Measurements from ENCODE around the gene DIS3L2.
A peak's percentile ranks its signal among the peaks of the same experiment; 100 is the strongest.

The DIS3L2 gene

GRCh38 chr2:232141591-232141990 is 180.1 kb downstream of the DIS3L2 start:
- no peak overlapping the region for H3K56ac ChIP-seq (ENCODE audit: low read length)
- H3K27me3 ChIP-seq (ENCODE audit: insufficient read depth, low read length, poor library complexity): no peaks in the 10 kb centered on the region
- WGBS (ENCODE audit: extremely low coverage, insufficient coverage, low lambda C conversion rate): no CpG with 5 or more reads among the region's 1 CpG
- H3K36me3 ChIP-seq (ENCODE audit: control insufficient read depth, insufficient read depth, low read length): no peaks in the 10 kb centered on the region
- DNase-seq: no peak
- no peak overlapping the region for H4K8ac ChIP-seq (ENCODE audit: low read depth, low read length)
- H2BK120ac ChIP-seq (ENCODE audit: low read depth, low read length): no peak overlapping the region
- H3K23ac ChIP-seq (ENCODE audit: low read length): no peak overlapping the region
- no peak overlapping the region for H2BK15ac ChIP-seq (replicated peaks; ENCODE audit: low read depth)
- H3K4me2 ChIP-seq (ENCODE audit: low read length): no peak overlapping the region
- H3K79me1 ChIP-seq (ENCODE audit: low read length): no peaks in the 10 kb centered on the region
- no peak overlapping the region for H3K4me3 ChIP-seq (ENCODE audit: low read length)
- no peaks in the 10 kb centered on the region for H3K79me2 ChIP-seq (ENCODE audit: control insufficient read depth, insufficient read depth, low read length)
- no peak overlapping the region for H2AK5ac ChIP-seq (ENCODE audit: low read length)
- no peak overlapping the region for H3K9ac ChIP-seq (ENCODE audit: low read length)
- H2BK5ac ChIP-seq (ENCODE audit: low read length): no peak overlapping the region
- H3K4me1 ChIP-seq (ENCODE audit: control insufficient read depth, low read depth, low read length): peaks cover 6% of the 10 kb centered on the region
- H3K27ac ChIP-seq (ENCODE audit: low read depth, low read length): no peak overlapping the region
- H4K5ac ChIP-seq (ENCODE audit: low read length): no peak overlapping the region
- H3K18ac ChIP-seq (ENCODE audit: low read length): no peak overlapping the region
- H3K4ac ChIP-seq (ENCODE audit: low read depth, low read length): no peak overlapping the region

- Histone ChIP-seq H3K9ac (ENCODE audit: low read length) (no peak overlapping the region), H3K4me2 (ENCODE audit: low read length) (no peak overlapping the region), H3K56ac (ENCODE audit: low read length) (no peak overlapping the region), H3K23ac (ENCODE audit: low read length) (no peak overlapping the region), H2BK120ac (ENCODE audit: low read depth, low read length) (no peak overlapping the region), H2BK15ac (replicated peaks; ENCODE audit: low read depth) (no peak overlapping the region), H3K4ac (ENCODE audit: low read depth, low read length) (no peak overlapping the region), H3K36me3 (ENCODE audit: control insufficient read depth, insufficient read depth, low read length) (no peaks in the 10 kb centered on the region), H2AK5ac (ENCODE audit: low read length) (no peak overlapping the region), H3K79me1 (ENCODE audit: low read length) (no peaks in the 10 kb centered on the region), H3K27ac (ENCODE audit: low read depth, low read length) (no peak overlapping the region), H4K8ac (ENCODE audit: low read depth, low read length) (no peak overlapping the region), H4K5ac (ENCODE audit: low read length) (no peak overlapping the region), H2BK5ac (ENCODE audit: low read length) (no peak overlapping the region), H3K27me3 (ENCODE audit: insufficient read depth, low read length, poor library complexity) (no peaks in the 10 kb centered on the region), H3K4me3 (ENCODE audit: low read length) (no peak overlapping the region), H3K79me2 (ENCODE audit: control insufficient read depth, insufficient read depth, low read length) (no peaks in the 10 kb centered on the region), H3K18ac (ENCODE audit: low read length) (no peak overlapping the region), H3K4me1 (ENCODE audit: control insufficient read depth, low read depth, low read length) (peaks cover 6% of the 10 kb centered on the region)
- WGBS (ENCODE audit: extremely low coverage, insufficient coverage, low lambda C conversion rate): no CpG with 5 or more reads among the region's 3 CpGs
- peak; percentile 68 for DNase-seq
These were observed 180.5 kb downstream of the DIS3L2 start for GRCh38 chr2:232142049-232142448.

- Histone ChIP-seq H3K27ac (ENCODE audit: low read depth, low read length) (no peak overlapping the region), H3K36me3 (ENCODE audit: control insufficient read depth, insufficient read depth, low read length) (no peaks in the 10 kb centered on the region), H3K4me3 (ENCODE audit: low read length) (no peak overlapping the region), H3K4ac (ENCODE audit: low read depth, low read length) (no peak overlapping the region), H3K4me2 (ENCODE audit: low read length) (no peak overlapping the region), H3K18ac (ENCODE audit: low read length) (no peak overlapping the region), H2AK5ac (ENCODE audit: low read length) (no peak overlapping the region), H4K5ac (ENCODE audit: low read length) (no peak overlapping the region), H3K4me1 (ENCODE audit: control insufficient read depth, low read depth, low read length) (peaks cover 6% of the 10 kb centered on the region), H2BK120ac (ENCODE audit: low read depth, low read length) (no peak overlapping the region), H3K23ac (ENCODE audit: low read length) (no peak overlapping the region), H2BK15ac (replicated peaks; ENCODE audit: low read depth) (no peak overlapping the region), H3K79me2 (ENCODE audit: control insufficient read depth, insufficient read depth, low read length) (no peaks in the 10 kb centered on the region), H3K27me3 (ENCODE audit: insufficient read depth, low read length, poor library complexity) (no peaks in the 10 kb centered on the region), H3K56ac (ENCODE audit: low read length) (no peak overlapping the region), H2BK5ac (ENCODE audit: low read length) (no peak overlapping the region), H4K8ac (ENCODE audit: low read depth, low read length) (no peak overlapping the region), H3K9ac (ENCODE audit: low read length) (no peak overlapping the region), H3K79me1 (ENCODE audit: low read length) (no peaks in the 10 kb centered on the region)
- no CpG with 5 or more reads among the region's 5 CpGs for WGBS (ENCODE audit: extremely low coverage, insufficient coverage, low lambda C conversion rate)
- no peak for DNase-seq
These were observed 181.0 kb downstream of the DIS3L2 start for GRCh38 chr2:232142502-232142901.

GRCh38 chr2:232146294-232146693 is 184.8 kb downstream of the DIS3L2 start:
- no peak overlapping the region for H3K56ac ChIP-seq (ENCODE audit: low read length)
- H3K4me3 ChIP-seq (ENCODE audit: low read length): no peak overlapping the region
- H3K27ac ChIP-seq (ENCODE audit: low read depth, low read length): no peak overlapping the region
- DNase-seq: no peak
- H2BK5ac ChIP-seq (ENCODE audit: low read length): no peak overlapping the region
- no peak overlapping the region for H2BK120ac ChIP-seq (ENCODE audit: low read depth, low read length)
- no peaks in the 10 kb centered on the region for H3K4me1 ChIP-seq (ENCODE audit: control insufficient read depth, low read depth, low read length)
- H4K5ac ChIP-seq (ENCODE audit: low read length): no peak overlapping the region
- H3K79me1 ChIP-seq (ENCODE audit: low read length): no peaks in the 10 kb centered on the region
- no peak overlapping the region for H3K4ac ChIP-seq (ENCODE audit: low read depth, low read length)
- no peaks in the 10 kb centered on the region for H3K36me3 ChIP-seq (ENCODE audit: control insufficient read depth, insufficient read depth, low read length)
- H3K79me2 ChIP-seq (ENCODE audit: control insufficient read depth, insufficient read depth, low read length): no peaks in the 10 kb centered on the region
- H3K9ac ChIP-seq (ENCODE audit: low read length): no peak overlapping the region
- no peak overlapping the region for H4K8ac ChIP-seq (ENCODE audit: low read depth, low read length)
- no peak overlapping the region for H3K23ac ChIP-seq (ENCODE audit: low read length)
- H3K27me3 ChIP-seq (ENCODE audit: insufficient read depth, low read length, poor library complexity): no peaks in the 10 kb centered on the region
- no peak overlapping the region for H3K4me2 ChIP-seq (ENCODE audit: low read length)
- H2BK15ac ChIP-seq (replicated peaks; ENCODE audit: low read depth): no peak overlapping the region
- H2AK5ac ChIP-seq (ENCODE audit: low read length): no peak overlapping the region
- no peak overlapping the region for H3K18ac ChIP-seq (ENCODE audit: low read length)

GRCh38 chr2:232147440-232148077 is 186.0 kb downstream of the DIS3L2 start:
- H4K5ac ChIP-seq (ENCODE audit: low read length): no peak overlapping the region
- H3K79me1 ChIP-seq (ENCODE audit: low read length): no peaks in the 10 kb centered on the region
- no peak overlapping the region for H2BK120ac ChIP-seq (ENCODE audit: low read depth, low read length)
- no peak for DNase-seq
- H3K79me2 ChIP-seq (ENCODE audit: control insufficient read depth, insufficient read depth, low read length): no peaks in the 10 kb centered on the region
- no peaks in the 10 kb centered on the region for H3K27me3 ChIP-seq (ENCODE audit: insufficient read depth, low read length, poor library complexity)
- no peak overlapping the region for H3K23ac ChIP-seq (ENCODE audit: low read length)
- no peak overlapping the region for H2BK5ac ChIP-seq (ENCODE audit: low read length)
- H3K18ac ChIP-seq (ENCODE audit: low read length): no peak overlapping the region
- H3K56ac ChIP-seq (ENCODE audit: low read length): no peak overlapping the region
- H3K4ac ChIP-seq (ENCODE audit: low read depth, low read length): no peak overlapping the region
- H2BK15ac ChIP-seq (replicated peaks; ENCODE audit: low read depth): no peak overlapping the region
- no peak overlapping the region for H3K4me3 ChIP-seq (ENCODE audit: low read length)
- H3K9ac ChIP-seq (ENCODE audit: low read length): no peak overlapping the region
- no peak overlapping the region for H3K27ac ChIP-seq (ENCODE audit: low read depth, low read length)
- H3K4me1 ChIP-seq (ENCODE audit: control insufficient read depth, low read depth, low read length): no peaks in the 10 kb centered on the region
- H3K4me2 ChIP-seq (ENCODE audit: low read length): no peak overlapping the region
- no CpG with 5 or more reads among the region's 2 CpGs for WGBS (ENCODE audit: extremely low coverage, insufficient coverage, low lambda C conversion rate)
- H4K8ac ChIP-seq (ENCODE audit: low read depth, low read length): no peak overlapping the region
- no peak overlapping the region for H2AK5ac ChIP-seq (ENCODE audit: low read length)
- no peaks in the 10 kb centered on the region for H3K36me3 ChIP-seq (ENCODE audit: control insufficient read depth, insufficient read depth, low read length)

- no peak overlapping the region for H3K18ac ChIP-seq (ENCODE audit: low read length)
- H3K36me3 ChIP-seq (ENCODE audit: control insufficient read depth, insufficient read depth, low read length): peaks cover 2% of the 10 kb centered on the region
- H2BK15ac ChIP-seq (replicated peaks; ENCODE audit: low read depth): no peak overlapping the region
- WGBS (ENCODE audit: extremely low coverage, insufficient coverage, low lambda C conversion rate): no CpG with 5 or more reads among the region's 3 CpGs
- no peak overlapping the region for H2AK5ac ChIP-seq (ENCODE audit: low read length)
- no peak overlapping the region for H2BK5ac ChIP-seq (ENCODE audit: low read length)
- H4K8ac ChIP-seq (ENCODE audit: low read depth, low read length): no peak overlapping the region
- no peak overlapping the region for H2BK120ac ChIP-seq (ENCODE audit: low read depth, low read length)
- H3K4ac ChIP-seq (ENCODE audit: low read depth, low read length): no peak overlapping the region
- no peak overlapping the region for H3K23ac ChIP-seq (ENCODE audit: low read length)
- H4K5ac ChIP-seq (ENCODE audit: low read length): no peak overlapping the region
- no peaks in the 10 kb centered on the region for H3K27me3 ChIP-seq (ENCODE audit: insufficient read depth, low read length, poor library complexity)
- H3K56ac ChIP-seq (ENCODE audit: low read length): no peak overlapping the region
- no peak overlapping the region for H3K27ac ChIP-seq (ENCODE audit: low read depth, low read length)
- no peaks in the 10 kb centered on the region for H3K4me1 ChIP-seq (ENCODE audit: control insufficient read depth, low read depth, low read length)
- no peak overlapping the region for H3K4me3 ChIP-seq (ENCODE audit: low read length)
- no peaks in the 10 kb centered on the region for H3K79me1 ChIP-seq (ENCODE audit: low read length)
- no peak overlapping the region for H3K9ac ChIP-seq (ENCODE audit: low read length)
- no peaks in the 10 kb centered on the region for H3K79me2 ChIP-seq (ENCODE audit: control insufficient read depth, insufficient read depth, low read length)
- H3K4me2 ChIP-seq (ENCODE audit: low read length): no peak overlapping the region
- DNase-seq: no peak
These were observed 200.7 kb downstream of the DIS3L2 start for GRCh38 chr2:232162187-232162586.
